Right lung (tissue), 5 donors: ENCODE data around the gene COL4A1. TPM values are rescaled to one million over a fixed set of nuclear protein-coding genes. Genes with fewer than 3 reads are reported as not detected.

Experiments used
- DNase-seq, 2 donors: peaks; one replicate each; pipeline ENCODE4 v3.0.0-alpha.2; 2013
- polyA plus RNA-seq, 5 donors: library from polyadenylated mRNA; unstranded; fragments of 120-200 nt; gene quantifications; one replicate each; pipeline versions ENCODE4 v1.2.1 to v1.2.3, GENCODE V29; 2013; ENCODE audit warnings: inconsistent platforms in 1 of 5, low replicate concordance in 1 of 5; ENCODE audit not compliant: insufficient read length in 5 of 5, insufficient read depth in 1 of 5

The COL4A1 gene
- polyA plus RNA-seq, 5 donors = 448 to 601 (median 476) TPM

DNA sequence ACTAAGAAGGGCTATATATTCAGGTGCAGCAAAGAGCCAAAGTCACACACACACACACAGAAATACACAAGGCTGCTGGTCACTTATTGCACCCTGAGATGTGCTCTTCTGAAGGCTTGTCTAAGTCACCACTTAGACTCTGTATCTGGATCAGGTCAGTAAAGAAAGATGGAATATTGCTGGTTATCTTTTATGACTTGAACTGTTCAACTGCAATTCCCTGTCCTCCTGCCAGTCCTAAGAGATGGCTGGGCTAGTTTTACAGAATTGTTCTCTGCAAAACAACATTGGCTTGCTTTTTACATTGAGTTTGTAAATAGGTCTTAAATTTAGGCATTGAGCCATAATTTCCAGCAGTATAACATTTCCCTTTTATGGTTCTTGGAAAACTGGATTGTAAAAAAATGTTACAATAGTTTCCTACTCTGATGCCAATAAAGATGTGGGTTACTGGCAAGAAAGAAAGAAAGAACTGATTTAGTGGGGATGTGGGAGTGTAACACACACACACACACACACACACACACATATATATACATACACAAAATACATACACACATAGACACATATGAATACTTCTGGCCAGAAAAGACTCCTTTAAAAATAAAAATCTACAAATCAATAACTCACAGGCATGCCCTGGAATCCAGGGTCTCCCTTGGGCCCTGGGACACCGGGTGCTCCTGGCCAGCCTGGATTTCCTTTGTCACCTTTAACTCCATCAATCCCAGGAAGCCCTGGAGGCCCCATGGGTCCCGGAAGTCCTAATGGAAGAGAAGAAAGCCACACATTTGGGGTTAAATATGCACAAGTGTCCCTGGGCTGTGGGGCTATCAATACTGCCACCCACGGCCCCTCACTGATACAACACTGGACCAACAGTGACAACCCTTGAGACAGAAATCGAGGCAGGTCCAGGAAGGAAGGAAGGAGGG, 137.7 kb downstream of the COL4A1 start:
- DNase-seq = peak; percentile 55 to 59

- DNase-seq = no peak
Observed at GRCh38 chr13:110166598-110166997, 140.4 kb downstream of the COL4A1 start.

- DNase-seq = no peak
Observed at GRCh38 chr13:110164706-110165105, 142.3 kb downstream of the COL4A1 start.

GRCh38 chr13:110162866-110163658, 143.9 kb downstream of the COL4A1 start:
- no peak for DNase-seq

DNA sequence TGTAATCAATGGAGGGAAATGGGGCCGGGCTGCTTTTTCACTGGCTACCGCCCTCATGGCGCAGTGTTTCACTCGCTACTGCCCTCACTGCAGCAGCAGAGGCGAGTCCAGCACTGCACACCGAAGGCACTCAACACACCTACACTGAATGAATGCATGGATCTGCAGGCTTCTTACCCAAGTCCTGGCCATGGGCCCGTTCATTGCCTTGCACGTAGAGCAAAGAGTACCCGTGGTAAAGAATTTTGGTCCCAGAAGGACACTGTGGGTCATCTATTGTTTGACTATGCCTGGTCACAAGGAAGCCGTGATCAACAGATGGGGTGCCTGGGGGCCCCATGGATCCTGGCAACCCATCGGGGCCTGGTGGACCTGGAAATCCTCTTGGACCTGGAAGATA, 144.9 kb downstream of the COL4A1 start:
- DNase-seq = no peak

GRCh38 chr13:110161112-110161882, 145.7 kb downstream of the COL4A1 start:
- DNase-seq = no peak

DNA sequence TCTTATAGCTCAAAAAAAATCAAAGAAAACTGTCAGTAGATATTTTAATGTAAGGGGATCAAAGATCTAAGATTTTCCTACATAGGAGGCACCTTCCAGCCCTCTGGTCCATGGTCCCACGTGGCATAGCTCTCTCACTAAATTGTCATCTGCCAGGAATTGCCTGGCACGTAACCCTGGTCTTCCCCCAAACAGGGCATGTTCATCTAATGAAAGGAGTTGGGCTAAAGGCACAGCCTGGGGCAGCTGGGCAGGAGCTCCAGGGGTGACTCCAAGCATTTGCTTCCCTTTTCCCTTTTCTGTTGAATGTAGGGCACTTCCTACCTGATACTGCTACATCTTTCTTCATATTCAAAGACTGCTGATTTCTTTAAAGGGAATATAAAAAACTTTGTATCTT, 148.7 kb downstream of the COL4A1 start:
- no peak for DNase-seq

DNA sequence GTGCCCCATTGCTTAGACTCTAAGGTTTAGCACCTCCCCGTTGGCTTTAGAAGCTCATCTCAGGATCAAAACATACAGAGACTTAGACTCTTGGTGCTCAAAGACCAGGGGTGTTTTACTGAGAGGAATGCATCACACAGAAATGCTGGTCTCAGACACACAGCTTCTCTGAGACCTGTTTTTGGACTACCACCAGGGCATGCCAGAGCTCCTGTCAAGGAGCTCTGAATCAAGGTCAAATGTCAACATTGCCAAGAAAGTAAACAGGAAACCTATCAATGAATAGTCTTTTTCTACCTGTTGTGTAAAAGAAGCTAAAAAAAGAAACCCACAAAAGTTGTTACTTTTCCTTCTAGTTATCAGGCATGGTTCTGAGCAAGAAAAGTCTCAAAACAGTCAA, 149.2 kb downstream of the COL4A1 start:
- DNase-seq = no peak

GRCh38 chr13:110156301-110157049, 150.5 kb downstream of the COL4A1 start:
- DNase-seq = no peak

DNA sequence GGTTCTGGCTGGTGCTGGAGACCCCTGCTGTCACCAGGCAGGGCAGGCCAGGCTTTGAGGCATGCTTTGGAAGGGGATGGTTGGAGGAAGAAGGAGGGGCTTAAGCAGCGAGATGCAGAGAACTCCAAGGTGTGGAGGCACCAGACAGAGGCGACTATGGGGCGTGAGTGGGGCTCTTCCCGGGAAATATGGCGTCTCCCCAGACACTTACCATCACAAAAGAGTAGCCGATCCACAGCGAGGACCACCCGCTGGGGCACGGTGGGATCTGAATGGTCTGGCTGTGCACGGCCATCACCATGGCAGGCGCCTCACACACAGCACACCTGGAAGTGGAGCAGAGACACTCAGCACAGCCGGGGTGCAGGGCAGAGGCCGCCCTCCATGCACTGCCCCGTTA, 151.9 kb downstream of the COL4A1 start:
- no peak for DNase-seq

DNA sequence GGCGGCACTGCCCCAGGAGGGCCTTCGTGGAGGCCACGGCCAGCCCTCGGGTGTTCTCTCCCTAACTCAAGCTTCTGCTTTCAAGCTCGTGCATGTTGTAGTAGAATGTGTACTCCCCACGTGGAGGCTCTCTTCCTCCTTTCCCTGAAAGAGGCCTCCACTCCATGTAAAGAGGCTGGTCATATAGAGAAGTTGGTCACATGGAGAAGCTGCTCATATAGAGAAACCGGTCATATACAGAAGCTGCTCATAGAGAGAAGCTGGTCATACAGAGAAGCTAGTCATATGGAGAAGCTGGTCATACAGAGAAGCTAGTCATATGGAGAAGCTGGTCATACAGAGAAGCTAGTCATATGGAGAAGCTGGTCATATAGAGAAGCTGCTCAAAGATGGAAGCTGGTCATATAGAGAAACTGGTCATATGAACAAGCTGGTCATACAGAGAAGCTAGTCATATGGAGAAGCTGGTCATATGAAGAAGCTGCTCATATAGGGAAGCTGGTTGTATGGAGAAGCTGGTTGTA, 152.5 kb downstream of the COL4A1 start:
- no peak for DNase-seq

- no peak for DNase-seq
Observed at GRCh38 chr13:110152351-110152750, 154.6 kb downstream of the COL4A1 start.

DNA sequence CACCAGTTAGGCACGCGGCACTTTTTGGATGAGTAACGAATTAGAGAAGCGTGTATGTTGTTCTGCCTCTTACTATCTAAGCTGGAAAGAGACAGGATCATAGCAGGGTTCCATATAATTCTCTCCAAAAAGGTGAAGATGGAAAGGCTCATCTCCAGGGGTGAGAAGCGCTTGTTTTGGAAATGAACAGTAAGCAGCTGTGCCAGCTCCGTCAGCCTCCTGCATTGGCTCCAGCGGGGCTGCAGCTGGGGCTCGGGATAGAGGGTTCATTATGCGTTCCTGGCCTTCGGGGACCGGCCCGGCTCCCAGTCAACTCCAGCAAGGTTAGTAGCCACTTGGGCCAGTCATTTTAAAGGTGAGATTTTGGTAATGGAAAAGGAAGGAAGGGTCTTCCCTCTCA, 155.5 kb downstream of the COL4A1 start:
- DNase-seq = no peak

GRCh38 chr13:110150384-110151101, 156.4 kb downstream of the COL4A1 start:
- no peak for DNase-seq

GRCh38 chr13:110149036-110149435, 157.9 kb downstream of the COL4A1 start:
- no peak for DNase-seq

DNA sequence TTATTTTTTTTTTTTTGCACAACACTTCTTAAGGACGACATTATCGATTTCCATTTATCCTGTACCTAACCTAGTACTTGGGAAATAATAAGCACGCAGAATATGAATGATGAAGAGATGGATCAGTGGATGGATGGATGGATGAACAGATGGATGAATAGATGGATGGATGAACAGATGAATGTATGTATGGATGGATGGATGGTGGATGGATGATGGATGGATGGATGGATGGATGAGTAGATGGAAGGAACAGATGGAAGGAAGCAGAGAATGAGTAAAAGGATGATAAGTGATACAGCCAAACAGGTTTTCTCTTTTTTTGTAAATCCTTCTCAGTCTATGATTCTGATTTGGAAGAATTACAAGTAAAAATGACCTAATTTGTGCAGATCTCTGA, 166.9 kb downstream of the COL4A1 start:
- no peak for DNase-seq

DNA sequence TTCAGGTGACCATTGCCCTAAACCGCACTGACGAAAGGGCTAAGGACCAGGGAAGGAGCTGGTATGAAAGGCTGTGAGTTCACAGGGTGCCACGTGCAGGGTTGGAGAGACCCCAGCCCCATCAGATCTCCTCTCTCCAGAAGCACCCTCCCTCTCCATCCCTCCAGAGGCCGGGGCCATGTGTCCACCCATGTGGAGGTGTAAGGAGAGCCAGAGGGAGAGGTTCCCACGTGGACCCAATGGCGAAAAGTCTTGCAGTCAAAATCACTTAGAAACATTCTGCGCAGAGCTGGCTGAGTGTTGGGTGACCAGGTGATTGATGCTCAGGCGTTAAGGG, 168.3 kb downstream of the COL4A1 start:
- no peak for DNase-seq

- DNase-seq = peak; percentile 18 to 31
Observed at GRCh38 chr13:110138010-110138699, 168.8 kb downstream of the COL4A1 start.

- peak in 1 of 2 donors; percentile 21 for DNase-seq
Observed at GRCh38 chr13:110137680-110138009, 169.3 kb downstream of the COL4A1 start.
